Right lung (tissue), 5 donors: ENCODE data around the gene APCDD1. TPM values are rescaled to one million over a fixed set of nuclear protein-coding genes. Genes with fewer than 3 reads are reported as not detected.
"Not testable (repeated sequence)": the region's sequence is repeated elsewhere in the genome, so short reads cannot be mapped to it uniquely, and the experiment has no call there.

Experiments
- DNase-seq, 2 donors: peaks; one replicate each; pipeline ENCODE4 v3.0.0-alpha.2; 2013
- polyA plus RNA-seq, 5 donors: library from polyadenylated mRNA; unstranded; fragments of 120-200 nt; gene quantifications; one replicate each; pipeline versions ENCODE4 v1.2.1 to v1.2.3, GENCODE V29; 2013; ENCODE audit warnings: inconsistent platforms in 1 of 5, low replicate concordance in 1 of 5; ENCODE audit not compliant: insufficient read length in 5 of 5, insufficient read depth in 1 of 5

APCDD1 gene
- polyA plus RNA-seq, 5 donors: 134 to 182 (median 143) TPM

DNA sequence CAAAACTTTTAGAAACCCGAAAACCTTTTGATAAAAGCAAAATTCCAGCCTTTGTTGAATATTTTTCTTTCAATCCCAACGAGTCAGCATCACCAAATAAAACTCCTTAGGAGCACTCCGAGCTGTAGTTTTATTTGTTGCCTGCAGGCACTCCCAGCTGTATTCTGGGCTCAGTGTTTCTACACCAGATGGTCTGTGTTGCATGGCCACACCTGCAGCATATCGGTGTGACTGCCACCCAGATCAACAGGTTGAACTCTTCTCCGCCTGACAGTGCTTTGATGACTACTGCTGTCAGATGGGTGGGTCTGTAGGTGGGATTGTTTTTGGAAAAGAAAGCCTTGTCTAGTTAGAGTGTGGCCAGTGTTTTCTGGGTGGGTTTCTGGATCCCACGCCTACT is 32.7 kb downstream of the APCDD1 start:
- DNase-seq: no peak

DNA sequence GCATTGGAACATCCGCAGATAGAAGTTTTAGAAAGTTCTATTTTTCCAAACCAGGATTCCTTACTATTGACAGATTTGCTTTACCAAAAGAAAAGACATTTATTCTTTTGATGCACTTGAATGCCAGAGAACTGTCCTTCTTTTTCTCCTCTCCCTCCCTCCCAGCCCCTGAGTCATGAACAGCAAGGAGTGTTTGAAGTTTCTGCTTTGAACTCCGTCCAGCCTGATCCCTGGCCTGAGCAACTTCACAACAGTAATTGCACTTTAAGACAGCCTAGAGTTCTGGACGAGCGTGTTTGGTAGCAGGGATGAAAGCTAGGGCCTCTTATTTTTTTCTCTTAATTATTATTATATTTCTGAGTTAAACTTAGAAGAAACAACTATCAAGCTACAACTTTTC is 33.6 kb downstream of the APCDD1 start:
- no peak for DNase-seq

DNA sequence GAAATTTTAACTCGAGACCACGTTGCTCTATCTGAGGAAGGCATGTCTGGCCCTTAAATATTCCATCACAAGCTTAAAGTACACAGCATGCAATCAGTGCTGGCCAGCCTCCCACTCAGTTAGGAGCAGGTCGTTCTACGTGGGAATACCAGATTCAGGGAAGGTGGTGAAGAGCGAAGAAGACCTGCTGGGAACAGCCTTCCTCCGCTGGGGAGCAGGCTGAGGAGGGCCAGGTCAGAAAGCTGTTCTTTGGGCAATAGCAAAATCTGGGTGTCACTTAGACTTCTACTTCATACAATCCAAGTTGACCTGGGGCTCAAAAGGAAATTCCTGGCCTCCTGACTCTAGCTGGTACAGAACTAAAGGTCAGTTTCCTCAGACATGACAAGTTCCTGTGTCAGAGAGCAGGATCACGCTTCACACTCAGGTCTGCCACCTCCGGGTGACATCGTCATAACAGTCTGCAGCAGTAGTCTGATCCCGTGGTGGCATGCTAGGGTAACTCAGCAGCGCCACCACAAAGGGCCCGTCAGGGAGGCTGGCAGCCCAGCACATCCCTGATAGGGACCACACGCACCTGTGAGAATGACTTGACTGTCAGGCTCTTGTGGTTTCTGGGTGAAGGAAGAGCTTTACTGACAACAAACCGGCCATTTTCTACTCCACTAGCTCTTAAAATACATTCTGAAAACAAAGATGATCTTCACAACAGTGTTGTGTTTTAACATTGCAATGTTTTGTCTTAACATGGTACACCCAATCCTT is 36.1 kb downstream of the APCDD1 start:
- no peak for DNase-seq

DNA sequence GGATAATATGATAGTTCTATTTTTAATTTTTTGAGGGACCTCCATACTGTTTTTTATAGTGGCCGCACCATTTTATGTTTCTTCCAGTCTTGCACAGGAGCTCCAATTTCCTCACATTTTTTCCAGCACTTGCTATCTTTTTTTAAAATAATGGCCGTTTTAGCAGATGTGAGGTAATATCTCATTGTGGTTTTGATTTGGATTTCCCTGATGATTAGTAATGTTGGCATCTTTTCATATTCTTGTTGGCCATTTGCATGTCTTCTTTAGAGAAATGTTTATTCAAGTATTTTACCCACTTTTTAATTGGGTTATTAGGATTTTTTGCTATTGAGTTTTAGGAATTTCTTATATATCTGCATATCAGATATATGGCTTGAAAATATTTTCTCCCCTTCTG is 41.5 kb downstream of the APCDD1 start:
- DNase-seq: no peak

DNA sequence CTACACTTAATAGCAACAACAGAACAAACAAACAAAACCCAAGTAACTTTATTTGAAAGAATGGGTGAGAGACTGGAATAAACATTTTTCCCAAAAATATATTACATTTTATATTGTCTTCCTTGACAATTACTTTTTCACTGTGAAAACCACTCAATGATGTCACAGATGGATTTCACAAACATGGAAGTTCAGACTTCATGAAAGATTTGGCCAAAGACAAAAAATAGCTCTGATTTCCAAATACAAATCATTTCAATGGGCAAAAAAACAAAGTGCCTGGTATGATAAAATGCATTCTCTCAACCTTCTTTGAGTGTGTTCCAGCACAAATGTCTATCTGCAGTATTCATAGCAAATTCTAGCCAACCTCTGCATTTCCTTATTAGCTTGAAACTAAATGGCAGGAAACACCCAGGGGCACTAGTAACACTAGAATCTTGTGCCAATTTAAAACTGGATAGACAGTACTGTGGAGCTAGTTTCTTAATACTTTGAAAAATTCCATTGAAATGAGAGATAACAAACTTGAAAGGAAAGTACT is 42.8 kb downstream of the APCDD1 start:
- no peak for DNase-seq

DNA sequence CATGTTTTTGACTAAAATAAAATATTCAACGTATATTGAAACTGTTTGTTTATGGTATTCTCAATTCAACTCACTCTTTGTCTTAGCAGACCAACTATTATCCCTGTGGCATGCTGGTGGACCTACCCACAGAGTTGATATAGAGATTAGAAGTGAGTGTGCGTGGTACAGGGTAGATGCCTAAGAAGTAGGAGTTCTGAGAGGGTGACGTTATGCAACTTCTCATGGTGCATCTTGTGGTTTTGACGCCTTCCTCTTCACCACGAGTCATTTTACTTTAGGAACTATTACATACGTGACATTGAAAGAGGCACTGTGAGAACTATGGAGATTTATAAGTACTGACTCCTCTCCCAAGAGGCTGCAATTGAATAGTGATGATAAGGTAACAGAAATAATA is 44.8 kb downstream of the APCDD1 start:
- no peak for DNase-seq

DNA sequence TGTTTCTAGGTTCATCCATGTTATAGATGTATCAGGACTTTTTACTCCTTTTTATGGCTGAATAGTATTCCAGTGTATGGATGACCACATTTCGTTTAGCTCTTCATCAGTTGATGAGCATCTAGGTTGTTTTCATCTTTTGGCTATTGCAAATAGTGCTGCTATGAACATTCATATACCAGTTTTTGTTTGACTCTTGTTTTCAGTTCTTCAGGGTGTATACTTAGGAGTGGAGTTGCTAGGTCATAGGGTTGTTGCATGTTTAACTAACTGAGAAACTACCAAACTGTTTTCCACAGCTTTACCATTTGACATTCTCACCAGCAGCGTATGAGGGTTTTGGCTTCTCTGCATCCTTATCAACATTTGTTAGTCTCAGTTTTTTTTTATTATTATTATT is 45.6 kb downstream of the APCDD1 start:
- DNase-seq: no peak

- no peak for DNase-seq
Observed at GRCh38 chr18:10504723-10505122, 50.3 kb downstream of the APCDD1 start.

- not testable (repeated sequence) for DNase-seq
Observed at GRCh38 chr18:10505892-10506291, 51.5 kb downstream of the APCDD1 start.

GRCh38 chr18:10508591-10508990 is 54.2 kb downstream of the APCDD1 start:
- DNase-seq: no peak

DNA sequence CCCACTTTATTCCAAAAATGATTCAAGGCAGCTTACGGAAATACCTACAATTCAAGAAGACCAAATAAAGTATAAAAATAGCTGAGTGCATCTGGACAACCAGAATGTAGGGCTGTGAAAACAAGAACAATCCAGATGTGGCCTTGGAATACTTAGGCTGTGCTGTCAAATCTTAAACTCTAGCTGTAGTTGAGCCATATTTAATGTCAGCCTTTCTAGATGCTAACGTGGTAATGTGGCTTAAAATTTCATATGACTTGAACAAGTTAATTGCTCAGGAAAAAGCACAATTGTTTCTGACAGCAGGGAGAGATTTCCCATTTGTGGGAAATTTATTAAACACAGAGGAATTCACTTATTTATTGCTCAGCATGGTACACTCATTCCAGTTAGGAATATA is 56.8 kb downstream of the APCDD1 start:
- DNase-seq: no peak

- peak; percentile 52 to 77 for DNase-seq
Observed at GRCh38 chr18:10514082-10514481, 59.6 kb downstream of the APCDD1 start.

- DNase-seq: no peak
Observed at GRCh38 chr18:10514601-10515000, 60.2 kb downstream of the APCDD1 start.

DNA sequence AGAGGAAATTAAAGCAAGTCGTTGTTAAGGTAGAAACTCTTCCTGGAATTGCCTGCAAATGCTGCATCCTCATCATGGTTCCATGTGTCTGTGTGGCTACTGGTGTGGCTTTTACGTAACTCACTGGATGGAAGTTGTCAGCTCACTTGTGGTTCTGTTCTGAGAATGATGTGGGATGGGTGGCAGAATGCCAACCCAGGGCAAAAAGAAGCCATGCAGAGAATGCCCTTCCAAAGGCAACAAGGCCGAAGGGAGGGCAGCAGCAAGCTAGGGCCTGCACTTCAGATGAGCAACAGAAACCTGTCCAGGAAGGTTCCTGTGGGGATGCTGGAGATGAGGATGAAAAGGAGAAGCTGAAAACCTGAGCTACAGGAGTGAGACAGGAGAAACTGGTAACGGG is 61.0 kb downstream of the APCDD1 start:
- no peak for DNase-seq

DNA sequence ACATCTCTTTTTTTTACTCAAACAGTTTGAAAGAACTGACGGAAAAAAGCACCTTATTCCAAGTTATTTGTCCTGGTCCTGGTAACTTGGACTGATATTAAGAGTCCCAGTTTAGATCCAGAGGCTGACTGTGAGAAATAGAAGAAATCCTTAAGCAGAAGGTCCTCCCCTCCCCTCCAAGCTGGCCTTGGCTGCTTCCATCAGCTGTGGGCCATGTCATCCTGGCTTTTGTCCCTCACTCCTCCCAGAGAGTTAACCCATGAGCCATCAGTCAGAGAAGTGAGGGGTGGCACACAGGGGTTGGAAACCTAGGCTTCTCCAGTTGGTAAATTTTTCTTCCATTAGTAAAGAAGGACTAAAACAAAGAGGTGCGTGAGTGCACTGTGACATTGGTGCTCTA is 61.6 kb downstream of the APCDD1 start:
- DNase-seq: no peak

- DNase-seq: peak; percentile 57 to 60
Observed at GRCh38 chr18:10518595-10519255, 64.3 kb downstream of the APCDD1 start.

DNA sequence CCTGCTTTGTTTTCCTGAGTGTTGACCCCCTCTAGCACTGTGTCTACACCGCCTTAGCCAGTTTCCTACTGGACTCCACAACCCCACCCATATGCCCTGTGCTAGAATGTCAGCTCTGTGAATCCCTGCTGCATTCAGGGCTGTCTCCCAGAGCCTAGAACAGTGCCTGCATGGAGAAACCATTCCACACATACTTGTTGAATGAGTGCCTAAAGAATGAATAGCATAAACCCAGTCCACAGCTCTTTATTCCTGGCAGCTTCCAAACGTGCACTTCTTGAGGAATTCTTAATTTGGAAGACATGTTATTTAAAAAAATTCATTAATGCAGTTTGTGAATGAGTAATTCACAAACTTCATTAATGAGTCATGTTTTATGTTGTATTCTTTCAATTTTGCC is 64.9 kb downstream of the APCDD1 start:
- DNase-seq: no peak

DNA sequence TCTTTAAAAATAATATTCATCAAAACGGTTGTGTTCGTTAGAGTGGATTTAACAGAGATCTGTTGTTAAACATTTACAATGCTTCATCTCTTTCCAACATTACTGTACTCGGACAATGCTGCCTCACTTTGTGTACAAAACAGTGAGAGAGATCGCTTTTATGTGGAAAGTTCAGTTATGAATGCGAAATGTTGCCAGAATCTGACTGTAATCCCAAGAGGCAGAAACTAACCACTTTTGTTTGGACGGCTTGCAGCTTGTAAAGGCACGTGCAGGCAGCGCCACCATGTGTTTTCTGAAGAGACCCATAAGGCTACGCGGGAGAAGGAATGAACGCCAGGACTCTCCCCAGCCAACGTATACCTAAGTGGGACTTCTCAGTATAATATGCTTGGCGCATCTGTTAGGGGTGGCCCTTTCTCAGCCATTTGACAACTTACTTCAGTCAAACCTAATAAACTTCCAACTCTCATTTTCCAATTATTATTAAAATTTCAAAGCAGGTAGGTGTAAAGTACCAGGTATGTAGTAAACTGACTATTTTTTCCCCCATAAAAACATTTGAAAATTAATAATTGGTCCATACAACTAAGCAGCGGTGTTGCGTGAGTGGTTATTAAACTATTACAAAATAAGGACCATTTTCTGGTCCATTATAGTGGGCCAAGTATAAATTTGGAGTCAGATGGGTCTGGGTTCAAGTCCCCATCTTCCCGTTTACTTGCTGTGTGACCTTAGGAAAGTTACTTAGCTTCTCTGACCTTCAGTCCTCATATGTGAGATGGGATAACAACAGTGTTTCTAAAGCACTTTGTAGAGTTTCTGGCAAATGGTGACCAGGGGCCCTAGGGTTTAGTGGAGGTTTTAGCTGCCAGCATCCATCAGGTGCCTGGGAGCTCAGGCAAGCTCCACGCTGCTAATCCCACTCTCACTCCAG is 65.8 kb downstream of the APCDD1 start:
- peak; percentile 84 to 89 for DNase-seq

DNA sequence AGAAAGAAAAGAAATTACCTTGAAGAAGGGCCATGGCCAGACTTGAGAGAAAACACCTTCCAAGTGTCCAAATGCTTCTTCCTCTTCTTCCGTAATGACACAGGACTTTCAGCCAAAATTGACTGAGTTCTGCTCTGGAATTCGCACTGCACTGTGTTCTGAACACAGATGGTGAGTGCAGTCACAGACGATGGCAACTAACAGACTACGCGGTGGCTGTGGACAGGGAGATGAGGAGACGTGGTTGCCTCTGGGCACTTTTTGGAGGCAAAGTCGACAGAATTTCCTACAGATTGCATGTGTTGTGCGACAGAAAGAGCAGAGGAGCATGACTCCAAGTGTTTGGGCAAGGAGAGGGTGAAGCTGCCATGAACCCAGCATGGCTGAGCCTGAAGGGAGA is 67.1 kb downstream of the APCDD1 start:
- DNase-seq: no peak

GRCh38 chr18:10522574-10522973 is 68.1 kb downstream of the APCDD1 start:
- no peak for DNase-seq

GRCh38 chr18:10523544-10523943 is 69.1 kb downstream of the APCDD1 start:
- DNase-seq: no peak
